ENCODE measurements around the gene ADAMTS12. TPM values are rescaled to one million over a fixed set of nuclear protein-coding genes. Genes with fewer than 3 reads are reported as not detected.

ADAMTS12 gene
- total and polyA plus RNA-seq, 7 experiments from 2014 or later: not detected

- no peaks in the 10 kb centered on the region for H3K9me3 ChIP-seq (ENCODE audit: control insufficient read depth in 2 of 3, low read length in 3 of 3)
- no peak overlapping the region for H3K4me3 Mint-ChIP-seq
- ChIA-PET POLR2A (no interaction called here), CTCF (no interaction called here)
- peaks cover 4 to 16% (median 6%) of the 10 kb centered on the region in 5 donors for H3K27me3 Mint-ChIP-seq
- DNase-seq (no peak), ATAC-seq (no peak)
- intact Hi-C loops (cut with micrococcal nuclease): no loop called here
- H3K9me3 Mint-ChIP-seq: peaks cover 0 to 3% (median 0%) of the 10 kb centered on the region in 11 donors
- no peaks in the 10 kb centered on the region for H3K36me3 Mint-ChIP-seq
- H3K27ac Mint-ChIP-seq: no peak overlapping the region
- H3K4me3 ChIP-seq (ENCODE audit: low read length): no peak overlapping the region
- H3K27me3 ChIP-seq (ENCODE audit: control insufficient read depth in 2 of 2, insufficient read depth in 2 of 2, low read length in 2 of 2): peaks cover 0 to 3% of the 10 kb centered on the region in 2 donors
- H3K27ac ChIP-seq (ENCODE audit: low read depth, low read length): no peak overlapping the region
- no peaks in the 10 kb centered on the region for H3K4me1 Mint-ChIP-seq
- no peaks in the 10 kb centered on the region for H3K4me1 ChIP-seq (ENCODE audit: control insufficient read depth in 2 of 2, insufficient read depth in 2 of 2, low read length in 2 of 2)
- H3K36me3 ChIP-seq (ENCODE audit: control insufficient read depth in 2 of 3, insufficient read depth in 3 of 3, low read length in 3 of 3): no peaks in the 10 kb centered on the region
Measured at GRCh38 chr5:33685873-33686755, 205.7 kb downstream of the ADAMTS12 start.

- no peaks in the 10 kb centered on the region for H3K36me3 Mint-ChIP-seq
- no peak for ATAC-seq
- no peak for DNase-seq
- POLR2A ChIA-PET: no interaction called here
- H3K36me3 ChIP-seq (ENCODE audit: control insufficient read depth in 2 of 3, insufficient read depth in 3 of 3, low read length in 3 of 3): no peaks in the 10 kb centered on the region
- peaks cover 0 to 5% (median 0%) of the 10 kb centered on the region in 11 donors for H3K9me3 Mint-ChIP-seq
- no peak overlapping the region for H3K4me3 ChIP-seq (ENCODE audit: low read length)
- peaks cover 3 to 20% (median 5%) of the 10 kb centered on the region in 5 donors for H3K27me3 Mint-ChIP-seq
- CTCF ChIA-PET: interaction anchor here (0.6 kb wide), 1 partner anchor 1676 kb away, joined by 3 read pairs; no protein-coding TSS in a partner anchor
- no peak overlapping the region for H3K27ac ChIP-seq (ENCODE audit: low read depth, low read length)
- H3K4me1 ChIP-seq (ENCODE audit: control insufficient read depth in 2 of 2, insufficient read depth in 2 of 2, low read length in 2 of 2): no peaks in the 10 kb centered on the region
- no peak overlapping the region for H3K27ac Mint-ChIP-seq
- no peaks in the 10 kb centered on the region for H3K9me3 ChIP-seq (ENCODE audit: control insufficient read depth in 2 of 3, low read length in 3 of 3)
- no peaks in the 10 kb centered on the region for H3K4me1 Mint-ChIP-seq
- no peak overlapping the region for H3K4me3 Mint-ChIP-seq
- intact Hi-C loops (cut with micrococcal nuclease): no loop called here
- H3K27me3 ChIP-seq (ENCODE audit: control insufficient read depth in 2 of 2, insufficient read depth in 2 of 2, low read length in 2 of 2): no peaks in the 10 kb centered on the region
Measured at GRCh38 chr5:33684496-33685159, 207.2 kb downstream of the ADAMTS12 start.

DNA sequence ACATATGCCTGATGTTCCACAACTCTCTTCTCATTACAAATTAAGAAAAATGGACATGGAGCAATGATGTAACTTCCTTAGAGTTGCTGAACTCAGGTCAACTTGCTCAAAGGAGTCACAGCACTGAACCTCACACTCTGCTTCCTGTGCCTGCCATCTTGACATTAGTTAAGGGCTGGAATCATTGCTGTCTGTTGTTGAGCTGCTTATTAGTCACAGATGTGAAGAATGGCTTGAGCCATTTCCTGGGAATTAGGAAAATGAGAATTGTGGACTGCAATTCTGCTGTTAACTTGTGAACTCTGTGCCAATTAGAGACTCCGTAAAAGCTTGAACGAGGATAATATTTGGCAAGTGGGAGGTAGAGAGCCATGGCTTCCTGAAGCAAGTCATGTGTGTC, 212.0 kb downstream of the ADAMTS12 start:
- Histone ChIP-seq H3K36me3 (ENCODE audit: control insufficient read depth in 2 of 3, insufficient read depth in 3 of 3, low read length in 3 of 3) (no peaks in the 10 kb centered on the region), H3K27ac (ENCODE audit: low read depth, low read length) (no peak overlapping the region), H3K4me1 (ENCODE audit: control insufficient read depth in 2 of 2, insufficient read depth in 2 of 2, low read length in 2 of 2) (no peaks in the 10 kb centered on the region), H3K9me3 (ENCODE audit: control insufficient read depth in 2 of 3, low read length in 3 of 3) (no peaks in the 10 kb centered on the region), H3K4me3 (ENCODE audit: low read length) (no peak overlapping the region), H3K27me3 (ENCODE audit: control insufficient read depth in 2 of 2, insufficient read depth in 2 of 2, low read length in 2 of 2) (no peaks in the 10 kb centered on the region)
- no peaks in the 10 kb centered on the region for H3K4me1 Mint-ChIP-seq
- POLR2A ChIA-PET: no interaction called here
- intact Hi-C loops (cut with micrococcal nuclease): no loop called here
- DNase-seq: no peak
- H3K27ac Mint-ChIP-seq: no peak overlapping the region
- H3K27me3 Mint-ChIP-seq: peaks cover 0 to 8% (median 4%) of the 10 kb centered on the region in 5 donors
- peaks cover 0 to 9% (median 3%) of the 10 kb centered on the region in 11 donors for H3K9me3 Mint-ChIP-seq
- CTCF ChIA-PET: no interaction called here
- H3K36me3 Mint-ChIP-seq: no peaks in the 10 kb centered on the region
- H3K4me3 Mint-ChIP-seq: no peak overlapping the region
- ATAC-seq: no peak

DNA sequence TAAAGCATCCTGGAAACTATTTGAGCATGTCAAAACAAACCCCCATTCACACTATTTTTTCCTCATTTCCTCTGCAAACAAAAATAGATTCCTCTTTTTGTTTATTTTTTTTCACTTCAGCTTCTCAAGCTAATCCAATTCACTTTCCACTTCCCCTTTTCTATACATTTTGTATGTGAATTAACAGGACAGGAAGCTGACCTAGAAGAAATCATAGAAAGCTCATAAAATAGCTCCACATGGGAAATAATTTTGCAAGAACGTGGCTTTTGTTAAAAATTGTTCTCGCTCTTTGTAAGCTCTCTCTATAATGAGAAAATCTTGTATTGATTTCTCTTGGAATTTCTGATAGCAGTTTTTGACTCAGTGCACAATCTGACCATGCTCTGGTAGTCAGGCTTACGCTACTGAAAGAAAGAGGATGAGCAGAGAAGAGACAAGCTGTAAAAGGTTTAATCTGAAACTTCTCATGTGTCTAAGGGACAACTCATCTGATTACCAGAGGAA, 215.8 kb downstream of the ADAMTS12 start:
- Mint-ChIP-seq H3K36me3 (no peaks in the 10 kb centered on the region), H3K4me3 (no peak overlapping the region), H3K27ac (no peak overlapping the region), H3K4me1 (no peaks in the 10 kb centered on the region), H3K27me3 (peaks cover 0 to 8% (median 4%) of the 10 kb centered on the region in 5 donors), H3K9me3 (peaks cover 0 to 6% (median 2%) of the 10 kb centered on the region in 11 donors)
- H3K27me3 ChIP-seq (ENCODE audit: control insufficient read depth in 2 of 2, insufficient read depth in 2 of 2, low read length in 2 of 2): no peaks in the 10 kb centered on the region
- DNase-seq: no peak
- H3K4me3 ChIP-seq (ENCODE audit: low read length): no peak overlapping the region
- no peak overlapping the region for H3K27ac ChIP-seq (ENCODE audit: low read depth, low read length)
- ChIA-PET POLR2A (no interaction called here), CTCF (no interaction called here)
- H3K36me3 ChIP-seq (ENCODE audit: control insufficient read depth in 2 of 3, insufficient read depth in 3 of 3, low read length in 3 of 3): no peaks in the 10 kb centered on the region
- ATAC-seq: no peak
- no peaks in the 10 kb centered on the region for H3K9me3 ChIP-seq (ENCODE audit: control insufficient read depth in 2 of 3, low read length in 3 of 3)
- intact Hi-C loops (cut with micrococcal nuclease): no loop called here
- H3K4me1 ChIP-seq (ENCODE audit: control insufficient read depth in 2 of 2, insufficient read depth in 2 of 2, low read length in 2 of 2): no peaks in the 10 kb centered on the region

DNA sequence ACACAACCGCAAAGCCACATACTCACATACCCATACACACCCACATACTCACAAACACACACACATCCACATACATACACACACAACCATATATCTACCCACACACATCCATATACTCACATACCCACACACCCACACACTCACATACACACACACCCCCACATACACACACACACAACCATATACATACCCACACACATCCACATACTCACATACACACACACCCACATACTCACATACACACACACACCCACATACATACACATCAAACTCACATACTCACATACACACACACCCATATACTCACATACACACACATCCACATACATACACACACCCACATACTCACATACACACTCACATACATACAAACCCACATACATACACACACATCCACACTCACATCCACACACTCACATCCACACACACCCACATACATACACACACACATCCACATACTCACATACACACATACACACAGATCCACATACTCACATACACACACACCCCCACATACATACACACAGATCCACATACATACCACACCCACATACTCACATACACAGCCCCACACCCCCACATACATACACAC, 220.0 kb downstream of the ADAMTS12 start:
- peaks cover 0 to 9% (median 3%) of the 10 kb centered on the region in 5 donors for H3K27me3 Mint-ChIP-seq
- H3K9me3 Mint-ChIP-seq: peaks cover 0 to under 1% (median 0%) of the 10 kb centered on the region in 11 donors
- H3K4me3 Mint-ChIP-seq: no peak overlapping the region
- DNase-seq (no peak), ATAC-seq (peak; percentile 24)
- no peaks in the 10 kb centered on the region for H3K36me3 Mint-ChIP-seq
- no peak overlapping the region for H3K27ac Mint-ChIP-seq
- Histone ChIP-seq H3K4me1 (ENCODE audit: control insufficient read depth in 2 of 2, insufficient read depth in 2 of 2, low read length in 2 of 2) (no peaks in the 10 kb centered on the region), H3K36me3 (ENCODE audit: control insufficient read depth in 2 of 3, insufficient read depth in 3 of 3, low read length in 3 of 3) (no peaks in the 10 kb centered on the region), H3K9me3 (ENCODE audit: control insufficient read depth in 2 of 3, low read length in 3 of 3) (no peaks in the 10 kb centered on the region), H3K4me3 (ENCODE audit: low read length) (no peak overlapping the region), H3K27me3 (ENCODE audit: control insufficient read depth in 2 of 2, insufficient read depth in 2 of 2, low read length in 2 of 2) (no peaks in the 10 kb centered on the region), H3K27ac (ENCODE audit: low read depth, low read length) (no peak overlapping the region)
- H3K4me1 Mint-ChIP-seq: no peaks in the 10 kb centered on the region
- POLR2A ChIA-PET: no interaction called here
- CTCF ChIA-PET: no interaction called here
- intact Hi-C loops (cut with micrococcal nuclease): no loop called here

DNA sequence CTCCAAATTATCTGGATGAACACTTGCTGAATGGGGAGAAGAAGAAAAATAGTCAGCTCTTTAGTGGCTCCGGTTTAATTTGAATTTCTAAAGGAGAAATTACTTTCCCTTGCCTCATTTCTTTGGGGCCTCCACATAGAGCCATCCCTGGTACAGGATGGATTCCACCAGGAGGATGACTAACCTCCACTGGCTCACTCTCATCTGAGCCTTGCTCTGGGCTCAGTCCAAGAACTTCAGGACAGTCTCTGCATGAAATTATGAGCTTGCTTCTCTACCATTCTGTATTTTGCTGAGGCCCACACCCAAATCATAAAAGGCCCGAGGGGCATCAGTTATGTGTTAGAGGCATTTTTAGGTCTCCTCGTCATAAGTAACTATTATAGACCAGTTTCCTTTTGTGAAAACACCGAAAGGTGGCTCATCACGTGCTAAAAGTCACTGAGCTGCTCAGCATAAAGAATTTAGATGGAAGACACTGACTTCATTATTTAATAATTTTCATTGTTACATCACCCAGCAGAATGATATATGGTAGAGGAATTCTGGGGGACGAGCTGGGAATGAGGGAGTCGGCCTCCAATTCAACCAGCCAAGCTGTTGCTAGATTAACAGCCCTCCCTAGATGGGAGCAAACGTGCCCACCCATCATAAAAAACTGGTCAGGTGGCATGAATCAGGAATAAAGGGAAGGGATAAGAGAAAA, 228.9 kb downstream of the ADAMTS12 start:
- Histone ChIP-seq H3K4me3 (ENCODE audit: low read length) (no peak overlapping the region), H3K27ac (ENCODE audit: low read depth, low read length) (no peak overlapping the region), H3K4me1 (ENCODE audit: control insufficient read depth in 2 of 2, insufficient read depth in 2 of 2, low read length in 2 of 2) (no peaks in the 10 kb centered on the region), H3K9me3 (ENCODE audit: control insufficient read depth in 2 of 3, low read length in 3 of 3) (no peaks in the 10 kb centered on the region), H3K27me3 (ENCODE audit: control insufficient read depth in 2 of 2, insufficient read depth in 2 of 2, low read length in 2 of 2) (no peaks in the 10 kb centered on the region), H3K36me3 (ENCODE audit: control insufficient read depth in 2 of 3, insufficient read depth in 3 of 3, low read length in 3 of 3) (no peaks in the 10 kb centered on the region)
- CTCF ChIA-PET: interaction anchor here (1.6 kb wide), 1 partner anchor 12 kb away, joined by 3 read pairs; no protein-coding TSS in a partner anchor
- no peak for DNase-seq
- no peak for ATAC-seq
- POLR2A ChIA-PET: no interaction called here
- no peak overlapping the region for H3K4me3 Mint-ChIP-seq
- H3K4me1 Mint-ChIP-seq: no peaks in the 10 kb centered on the region
- peaks cover 0 to 5% (median 0%) of the 10 kb centered on the region in 11 donors for H3K9me3 Mint-ChIP-seq
- intact Hi-C loops (cut with micrococcal nuclease): no loop called here
- H3K36me3 Mint-ChIP-seq: no peaks in the 10 kb centered on the region
- H3K27me3 Mint-ChIP-seq: peaks cover 0 to 27% (median 6%) of the 10 kb centered on the region in 5 donors
- H3K27ac Mint-ChIP-seq: no peak overlapping the region
